Activated CD4-positive, alpha-beta T cell treated with anti-CD3 and anti-CD28 coated beads, Interleukin-2, amount 10 ng/mL, durations not matched to agents 24 days and 14 days (primary cell): ENCODE data around the gene CCDC7. TPM values are rescaled to one million over a fixed set of nuclear protein-coding genes. Genes with fewer than 3 reads are reported as not detected.

ENCODE experiments used
- DNase-seq: peaks from one replicate; pipeline ENCODE4 v3.0.0; 2022
- H3K27ac Mint-ChIP-seq: one replicate; pipeline ENCODE4 v1.8.0; 2022; ENCODE audit warnings: mild to moderate bottlenecking, mixed read lengths
- H3K27me3 Mint-ChIP-seq: one replicate; pipeline ENCODE4 v1.8.0; 2022; ENCODE audit warnings: mixed read lengths
- H3K36me3 Mint-ChIP-seq: one replicate; pipeline ENCODE4 v1.8.0; 2022; ENCODE audit warnings: low read depth, mild to moderate bottlenecking, mixed read lengths
- H3K4me1 Mint-ChIP-seq: one replicate; pipeline ENCODE4 v1.8.0; 2021; ENCODE audit warnings: mixed read lengths
- H3K4me3 Mint-ChIP-seq: one replicate; pipeline ENCODE4 v1.8.0; 2022; ENCODE audit warnings: mild to moderate bottlenecking, moderate library complexity, mixed read lengths
- H3K9me3 Mint-ChIP-seq: one replicate; pipeline ENCODE4 v1.8.0; 2021; ENCODE audit warnings: mixed read lengths
- intact Hi-C: fragments of 100-400 bp; cut with micrococcal nuclease; formaldehyde crosslinking; loops from one replicate; pipeline ENCODE4 v1.15.1; 2023
- total RNA-seq: library from RNA; stranded (reverse); gene quantifications from 2 replicates; pipeline ENCODE4 v1.2.3, GENCODE V29; 2022

CCDC7 gene
- total RNA-seq, 1 donor from 2014 or later = 13.6 TPM

GRCh38 chr10:32418572-32418971 lies 27.4 kb upstream of the CCDC7 start:
- Mint-ChIP-seq H3K27me3 (peaks cover 3% of the 10 kb centered on the region), H3K36me3 (no peaks in the 10 kb centered on the region), H3K9me3 (peaks cover 5% of the 10 kb centered on the region), H3K4me3 (no peak overlapping the region), H3K4me1 (peaks cover 3% of the 10 kb centered on the region), H3K27ac (no peak overlapping the region)
- intact Hi-C loops = no loop called here
- DNase-seq = no peak

GRCh38 chr10:32419615-32420014 lies 26.3 kb upstream of the CCDC7 start:
- Mint-ChIP-seq H3K4me3 (no peak overlapping the region), H3K4me1 (no peaks in the 10 kb centered on the region), H3K36me3 (no peaks in the 10 kb centered on the region), H3K27ac (no peak overlapping the region), H3K9me3 (peaks cover 5% of the 10 kb centered on the region), H3K27me3 (peaks cover 5% of the 10 kb centered on the region)
- no peak for DNase-seq
- intact Hi-C loops = no loop called here

GRCh38 chr10:32426186-32426585 lies 19.8 kb upstream of the CCDC7 start:
- H3K27ac Mint-ChIP-seq = no peak overlapping the region
- no peak for DNase-seq
- no peak overlapping the region for H3K4me3 Mint-ChIP-seq
- no peaks in the 10 kb centered on the region for H3K36me3 Mint-ChIP-seq
- intact Hi-C loops = no loop called here
- H3K27me3 Mint-ChIP-seq = peaks cover 7% of the 10 kb centered on the region
- no peaks in the 10 kb centered on the region for H3K4me1 Mint-ChIP-seq
- peaks cover 5% of the 10 kb centered on the region for H3K9me3 Mint-ChIP-seq

GRCh38 chr10:32433542-32433941 lies 12.4 kb upstream of the CCDC7 start:
- intact Hi-C loops = no loop called here
- no peak overlapping the region for H3K27ac Mint-ChIP-seq

GRCh38 chr10:32436215-32436614 lies 9.7 kb upstream of the CCDC7 start:
- intact Hi-C loops = no loop called here
- peaks cover 2% of the 10 kb centered on the region for H3K36me3 Mint-ChIP-seq

More at GRCh38 chr10:32433542-32433941, 12.4 kb upstream of the CCDC7 start:
- no peak for DNase-seq
- no peak overlapping the region for H3K4me3 Mint-ChIP-seq
- no peaks in the 10 kb centered on the region for H3K4me1 Mint-ChIP-seq
- H3K27me3 Mint-ChIP-seq = peaks cover 6% of the 10 kb centered on the region
- H3K9me3 Mint-ChIP-seq = no peaks in the 10 kb centered on the region
- H3K36me3 Mint-ChIP-seq = peaks cover 2% of the 10 kb centered on the region

GRCh38 chr10:32437334-32437733 lies 8.6 kb upstream of the CCDC7 start:
- peaks cover 7% of the 10 kb centered on the region for H3K27me3 Mint-ChIP-seq
- H3K9me3 Mint-ChIP-seq = no peaks in the 10 kb centered on the region
- intact Hi-C loops = no loop called here
- H3K36me3 Mint-ChIP-seq = peaks cover 2% of the 10 kb centered on the region
- H3K4me3 Mint-ChIP-seq = no peak overlapping the region
- DNase-seq = no peak
- H3K4me1 Mint-ChIP-seq = no peaks in the 10 kb centered on the region
- no peak overlapping the region for H3K27ac Mint-ChIP-seq

More at GRCh38 chr10:32436215-32436614, 9.7 kb upstream of the CCDC7 start:
- DNase-seq = no peak
- H3K27ac Mint-ChIP-seq = no peak overlapping the region
- H3K4me3 Mint-ChIP-seq = no peak overlapping the region
- H3K4me1 Mint-ChIP-seq = no peaks in the 10 kb centered on the region
- no peaks in the 10 kb centered on the region for H3K9me3 Mint-ChIP-seq
- H3K27me3 Mint-ChIP-seq = peaks cover 5% of the 10 kb centered on the region

- Mint-ChIP-seq H3K4me1 (peaks cover 11% of the 10 kb centered on the region), H3K27ac (no peak overlapping the region), H3K27me3 (peaks cover 7% of the 10 kb centered on the region), H3K36me3 (peaks cover 3% of the 10 kb centered on the region), H3K9me3 (peaks cover 3% of the 10 kb centered on the region), H3K4me3 (peak overlapping the region; percentile 96)
- DNase-seq = no peak
- intact Hi-C loops = loop anchor here (2.0 to 5.0 kb wide), 5 partner anchors 14 to 562 kb away; partner anchors contain the start of gene ITGB1
These were observed 904 bp upstream of the CCDC7 start for GRCh38 chr10:32445036-32445435.

- peak overlapping the region; percentile 99 for H3K27ac Mint-ChIP-seq
- H3K9me3 Mint-ChIP-seq = peaks cover 3% of the 10 kb centered on the region
- peak overlapping the region; percentile 96 for H3K4me3 Mint-ChIP-seq
- intact Hi-C loops = loop anchor here (1.0 to 5.0 kb wide), 7 partner anchors 33 to 561 kb away; partner anchors contain the start of gene ITGB1
- no peaks in the 10 kb centered on the region for H3K27me3 Mint-ChIP-seq
- H3K4me1 Mint-ChIP-seq = peaks cover 11% of the 10 kb centered on the region
- DNase-seq = no peak
- H3K36me3 Mint-ChIP-seq = peaks cover 7% of the 10 kb centered on the region
These were observed 831 bp downstream of the CCDC7 start for GRCh38 chr10:32446536-32447406.

- H3K9me3 Mint-ChIP-seq = no peaks in the 10 kb centered on the region
- DNase-seq = no peak
- peaks cover 11% of the 10 kb centered on the region for H3K4me1 Mint-ChIP-seq
- H3K27me3 Mint-ChIP-seq = no peaks in the 10 kb centered on the region
- H3K27ac Mint-ChIP-seq = no peak overlapping the region
- no peak overlapping the region for H3K4me3 Mint-ChIP-seq
- intact Hi-C loops = no loop called here
- peaks cover 45% of the 10 kb centered on the region for H3K36me3 Mint-ChIP-seq
These were observed 8.2 kb downstream of the CCDC7 start for GRCh38 chr10:32454148-32454547.

- Mint-ChIP-seq H3K9me3 (no peaks in the 10 kb centered on the region), H3K36me3 (peaks cover 24% of the 10 kb centered on the region), H3K4me1 (peaks cover 20% of the 10 kb centered on the region), H3K4me3 (peak overlapping the region; percentile 39), H3K27ac (no peak overlapping the region), H3K27me3 (no peaks in the 10 kb centered on the region)
- DNase-seq = peak; percentile 90
- intact Hi-C loops = loop anchor here (2.0 kb wide), 1 partner anchor 14 kb away; no protein-coding TSS in a partner anchor
These were observed 13.2 kb downstream of the CCDC7 start for GRCh38 chr10:32459051-32459698.

GRCh38 chr10:32461203-32461602 lies 15.3 kb downstream of the CCDC7 start:
- Mint-ChIP-seq H3K36me3 (peaks cover 23% of the 10 kb centered on the region), H3K27me3 (no peaks in the 10 kb centered on the region), H3K4me3 (no peak overlapping the region), H3K9me3 (peaks cover under 1% of the 10 kb centered on the region), H3K4me1 (peaks cover 20% of the 10 kb centered on the region), H3K27ac (no peak overlapping the region)
- no peak for DNase-seq
- intact Hi-C loops = no loop called here

- Mint-ChIP-seq H3K4me3 (no peak overlapping the region), H3K4me1 (no peaks in the 10 kb centered on the region), H3K36me3 (peaks cover 32% of the 10 kb centered on the region), H3K27me3 (no peaks in the 10 kb centered on the region), H3K27ac (no peak overlapping the region), H3K9me3 (peaks cover 3% of the 10 kb centered on the region)
- no peak for DNase-seq
- intact Hi-C loops = no loop called here
These were observed 25.3 kb downstream of the CCDC7 start for GRCh38 chr10:32471232-32471631.

- Mint-ChIP-seq H3K27ac (no peak overlapping the region), H3K4me1 (no peaks in the 10 kb centered on the region), H3K36me3 (peaks cover 52% of the 10 kb centered on the region), H3K9me3 (peaks cover 4% of the 10 kb centered on the region), H3K4me3 (no peak overlapping the region), H3K27me3 (no peaks in the 10 kb centered on the region)
- intact Hi-C loops = no loop called here
- DNase-seq = no peak
These were observed 31.6 kb downstream of the CCDC7 start for GRCh38 chr10:32477499-32477898.

- Mint-ChIP-seq H3K4me1 (no peaks in the 10 kb centered on the region), H3K9me3 (peaks cover 9% of the 10 kb centered on the region), H3K27me3 (no peaks in the 10 kb centered on the region), H3K36me3 (peaks cover 60% of the 10 kb centered on the region), H3K4me3 (no peak overlapping the region), H3K27ac (no peak overlapping the region)
- no peak for DNase-seq
- intact Hi-C loops = no loop called here
These were observed 35.7 kb downstream of the CCDC7 start for GRCh38 chr10:32481606-32482005.
